GM23338 (cell line): ENCODE measurements around the gene PRPSAP2. TPM values are rescaled to one million over a fixed set of nuclear protein-coding genes. Genes with fewer than 3 reads are reported as not detected.

ENCODE experiments used
- ATAC-seq: fragments of 200-7000 bp; cut with Tn5 transposase; 3 replicates; pipeline ENCODE4 v1.9.1; 2020
- DNase-seq: peaks from one replicate; pipeline ENCODE4 v3.0.0-alpha.2; 2015; ENCODE audit warnings: low spot score
- H2AFZ ChIP-seq: fragments of 200-600 bp; sonication (generic); 2 replicates; pipeline ENCODE4 v1.8.0; 2016; ENCODE audit warnings: antibody characterized with exemption, mild to moderate bottlenecking, moderate library complexity
- H3F3A ChIP-seq: fragments of 200-600 bp; sonication (generic); replicated peaks from 2 replicates; pipeline ENCODE4 v1.8.0; 2017; ENCODE audit warnings: antibody characterized with exemption, mixed run types, low read depth
- H3K27ac ChIP-seq: fragments of 200-600 bp; sonication (generic); 2 replicates; pipeline ENCODE4 v1.6.1; 2016; ENCODE audit warnings: low read depth
- H3K27me3 ChIP-seq: fragments of 200-600 bp; sonication (generic); 2 replicates; pipeline ENCODE4 v1.8.0; 2016; ENCODE audit warnings: mild to moderate bottlenecking, mixed run types, moderate library complexity; ENCODE audit not compliant: insufficient read depth
- H3K36me3 ChIP-seq: fragments of 200-600 bp; sonication (generic); 2 replicates; pipeline ENCODE4 v1.8.0; 2016; ENCODE audit warnings: mild to moderate bottlenecking; ENCODE audit not compliant: insufficient read depth
- H3K4me1 ChIP-seq: fragments of 200-600 bp; sonication (generic); 2 replicates; pipeline ENCODE4 v1.8.0; 2016; ENCODE audit warnings: mild to moderate bottlenecking, moderate library complexity; ENCODE audit not compliant: insufficient read depth
- H3K4me2 ChIP-seq: fragments of 200-600 bp; sonication (generic); 2 replicates; pipeline ENCODE4 v1.7.1; 2017; ENCODE audit warnings: mixed run types
- H3K4me3 ChIP-seq: fragments of 200-600 bp; sonication (generic); 2 replicates; pipeline ENCODE4 v1.6.1; 2016; ENCODE audit warnings: mixed run types
- H3K79me2 ChIP-seq: fragments of 200-600 bp; sonication (generic); replicated peaks from 2 replicates; pipeline ENCODE4 v1.8.0; 2017; ENCODE audit warnings: mild to moderate bottlenecking; ENCODE audit not compliant: insufficient read depth
- H3K9me2 ChIP-seq: fragments of 200-600 bp; sonication (generic); 2 replicates; pipeline ENCODE4 v1.8.0; 2017; ENCODE audit not compliant: insufficient read depth
- H4K20me1 ChIP-seq: fragments of 200-600 bp; sonication (generic); replicated peaks from 2 replicates; pipeline ENCODE4 v1.8.0; 2017; ENCODE audit warnings: mild to moderate bottlenecking; ENCODE audit not compliant: insufficient read depth
- H3K27ac Mint-ChIP-seq: 2 replicates; pipeline ENCODE4 v1.8.0; 2020; ENCODE audit warnings: inconsistent platforms, mild to moderate bottlenecking, moderate library complexity, mixed read lengths
- H3K27me3 Mint-ChIP-seq: 3 replicates; pipeline ENCODE4 v1.8.0; 2022; ENCODE audit warnings: low read depth, mild to moderate bottlenecking, moderate library complexity, mixed read lengths, inconsistent platforms; ENCODE audit not compliant: insufficient read depth, poor library complexity
- H3K36me3 Mint-ChIP-seq: 3 replicates; pipeline ENCODE4 v1.8.0; 2021; ENCODE audit warnings: low read depth, mild to moderate bottlenecking, inconsistent platforms, moderate library complexity, mixed read lengths
- H3K4me1 Mint-ChIP-seq: 3 replicates; pipeline ENCODE4 v1.8.0; 2020; ENCODE audit warnings: mild to moderate bottlenecking, inconsistent platforms, mixed read lengths
- H3K4me3 Mint-ChIP-seq: 3 replicates; pipeline ENCODE4 v1.8.0; 2021; ENCODE audit warnings: moderate library complexity, mild to moderate bottlenecking, inconsistent platforms, mixed read lengths
- H3K9me3 Mint-ChIP-seq: 3 replicates; pipeline ENCODE4 v1.8.0; 2020; ENCODE audit warnings: moderate library complexity, mild to moderate bottlenecking, inconsistent platforms, mixed read lengths
- CREB1 ChIP-seq: fragments of 250-450 bp; sonication (Bioruptor Pico); IDR thresholded peaks from 2 replicates; pipeline ENCODE4 v1.5.0; 2020; ENCODE audit warnings: low read depth, mild to moderate bottlenecking, moderate library complexity
- EZH2 ChIP-seq: fragments of 200-600 bp; sonication (generic); IDR thresholded peaks from one replicate; pipeline ENCODE4 v1.8.0; 2017; ENCODE audit warnings: antibody characterized with exemption, mild to moderate bottlenecking, low read depth; ENCODE audit not compliant: unreplicated experiment
- EZH2phosphoT487 ChIP-seq: fragments of 200-600 bp; sonication (generic); IDR thresholded peaks from one replicate; pipeline ENCODE4 v1.8.1; 2018; ENCODE audit warnings: antibody characterized with exemption; ENCODE audit not compliant: unreplicated experiment
- JUNB ChIP-seq: IDR thresholded peaks from one replicate; pipeline ENCODE4 v1.6.1; 2016; ENCODE audit warnings: antibody characterized with exemption; ENCODE audit not compliant: unreplicated experiment
- NANOG ChIP-seq: IDR thresholded peaks from 2 replicates; pipeline ENCODE4 v1.6.1; 2016; ENCODE audit warnings: antibody characterized with exemption, borderline replicate concordance
- POLR2AphosphoS5 ChIP-seq: IDR thresholded peaks from 2 replicates; pipeline ENCODE4 v1.6.1; 2016; ENCODE audit warnings: antibody characterized with exemption, low read depth
- STAT1 ChIP-seq: IDR thresholded peaks from one replicate; pipeline ENCODE4 v1.6.1; 2016; ENCODE audit warnings: antibody characterized with exemption; ENCODE audit not compliant: unreplicated experiment
- ZNF114 ChIP-seq: fragments of 250-450 bp; sonication (Bioruptor Pico); IDR thresholded peaks from 2 replicates; pipeline ENCODE4 v1.5.0; 2020; ENCODE audit warnings: mild to moderate bottlenecking, moderate library complexity
- ZNF331 ChIP-seq: fragments of 250-450 bp; sonication (Bioruptor Pico); IDR thresholded peaks from 2 replicates; pipeline ENCODE4 v1.5.0; 2020; ENCODE audit warnings: low read depth, mild to moderate bottlenecking, moderate library complexity
- polyA plus RNA-seq: library from polyadenylated mRNA; unstranded; fragments of >200 nt; fragmentation: Nextera tagmentation; extraction: Ambion mirVana; gene quantifications from 2 replicates; pipeline ENCODE4 v1.2.1, GENCODE V29; 2016
- total RNA-seq: library from RNA; depleted of rRNA; stranded (reverse); fragments of >200 nt; shearing (Covaris generic); gene quantifications from 2 replicates; pipeline ENCODE4 v1.2.3, GENCODE V29; 2014
- TF ChIP-seq, protein P1 (sequence below): IDR thresholded peaks from 2 replicates; pipeline ENCODE4 v1.6.1; 2016; ENCODE audit warnings: antibody characterized with exemption
- TF ChIP-seq, protein P2 (sequence below): fragments of 250-450 bp; sonication (Bioruptor Pico); IDR thresholded peaks from 2 replicates; pipeline ENCODE4 v1.5.0; 2020; ENCODE audit warnings: mild to moderate bottlenecking, moderate library complexity
- TF ChIP-seq, protein P3 (sequence below), 2 experiments: fragments of 200-600 bp in 1 of 2; sonication (generic) in 1 of 2; conservative IDR thresholded peaks; 2 replicates each; pipeline versions ENCODE4 v1.5.1 to v1.6.1; 2016 to 2017; ENCODE audit warnings: antibody characterized with exemption in 2 of 2, low read depth in 2 of 2, mild to moderate bottlenecking in 2 of 2, moderate library complexity in 1 of 2
- TF ChIP-seq, protein P4 (sequence below): IDR thresholded peaks from one replicate; pipeline ENCODE4 v1.6.1; 2018; ENCODE audit warnings: antibody characterized with exemption; ENCODE audit not compliant: unreplicated experiment

Gene PRPSAP2
- total and polyA plus RNA-seq, 2 experiments from 2014 or later, result 34.6 to 54.4 TPM

DNA sequence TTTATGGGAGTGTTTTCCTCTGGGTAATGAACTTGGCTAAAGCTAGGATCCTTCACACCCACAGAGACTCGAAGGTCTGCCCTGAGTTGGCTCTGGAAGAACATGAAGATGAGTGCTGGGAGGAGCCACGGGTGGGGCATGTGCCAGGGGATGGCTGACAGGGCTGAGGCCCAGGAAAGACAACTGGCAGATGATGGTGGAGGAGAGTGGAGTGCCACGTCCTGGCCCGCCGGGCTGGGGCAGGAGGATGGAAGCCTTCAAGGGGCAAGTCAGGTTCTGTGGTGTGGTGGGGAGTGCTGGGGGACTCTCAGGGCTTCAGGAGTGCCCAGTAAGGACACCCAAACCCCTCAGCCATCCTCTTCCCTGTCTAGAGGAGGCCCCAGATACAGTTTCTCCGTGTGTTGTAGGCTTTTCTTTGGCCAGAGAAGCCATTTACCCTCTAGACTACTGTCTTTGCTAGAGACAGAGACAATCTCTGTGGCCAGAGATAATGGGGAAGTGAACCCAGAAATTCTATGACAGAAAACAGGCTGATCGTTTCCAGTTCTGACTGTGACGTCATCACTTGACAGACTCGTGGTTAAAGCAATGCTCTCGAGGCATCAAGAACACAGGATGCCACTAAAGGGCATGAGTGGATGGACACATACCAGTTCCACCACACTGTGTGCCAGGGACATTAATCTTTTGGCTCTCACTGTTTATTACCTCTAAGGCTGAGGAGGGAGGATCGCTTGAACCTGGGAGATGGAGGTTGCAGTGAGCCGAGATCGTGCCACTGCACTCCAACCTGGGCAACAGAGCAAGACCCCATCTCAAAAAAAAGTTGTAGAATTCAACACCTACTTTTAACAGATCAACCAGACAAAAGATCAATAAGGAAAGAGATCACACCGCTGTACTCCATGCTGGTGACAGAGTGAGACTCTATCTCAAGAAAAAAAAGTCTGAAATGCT, 75.4 kb downstream of the PRPSAP2 start:
- no peak overlapping the region for H2AFZ ChIP-seq
- no peaks in the 10 kb centered on the region for H3K4me1 Mint-ChIP-seq
- no peaks in the 10 kb centered on the region for H4K20me1 ChIP-seq
- no peak overlapping the region for H3K4me3 ChIP-seq
- no peaks in the 10 kb centered on the region for H3K27me3 Mint-ChIP-seq
- no peak overlapping the region for H3K27ac ChIP-seq
- H3K36me3 ChIP-seq, result peaks cover 5% of the 10 kb centered on the region; the same call in 1 of the 2 replicates
- no peaks in the 10 kb centered on the region for H3K4me1 ChIP-seq
- H3K36me3 Mint-ChIP-seq, result peaks cover 24% of the 10 kb centered on the region
- H3K79me2 ChIP-seq, result no peaks in the 10 kb centered on the region
- H3K9me2 ChIP-seq, result no peaks in the 10 kb centered on the region
- no peaks in the 10 kb centered on the region for H3K27me3 ChIP-seq
- peak; percentile 26; the same call in 2 of the 3 replicates for ATAC-seq
- TF ChIP-seq STAT1 (no peak), EZH2 (no peak), POLR2AphosphoS5 (no peak), JUNB (no peak), EZH2phosphoT487 (no peak), CREB1 (CRISPR knock-in tag) (no peak), ZNF331 (no peak), ZNF114 (CRISPR knock-in tag) (no peak), NANOG (no peak)
- TF ChIP-seq, protein P1, sequence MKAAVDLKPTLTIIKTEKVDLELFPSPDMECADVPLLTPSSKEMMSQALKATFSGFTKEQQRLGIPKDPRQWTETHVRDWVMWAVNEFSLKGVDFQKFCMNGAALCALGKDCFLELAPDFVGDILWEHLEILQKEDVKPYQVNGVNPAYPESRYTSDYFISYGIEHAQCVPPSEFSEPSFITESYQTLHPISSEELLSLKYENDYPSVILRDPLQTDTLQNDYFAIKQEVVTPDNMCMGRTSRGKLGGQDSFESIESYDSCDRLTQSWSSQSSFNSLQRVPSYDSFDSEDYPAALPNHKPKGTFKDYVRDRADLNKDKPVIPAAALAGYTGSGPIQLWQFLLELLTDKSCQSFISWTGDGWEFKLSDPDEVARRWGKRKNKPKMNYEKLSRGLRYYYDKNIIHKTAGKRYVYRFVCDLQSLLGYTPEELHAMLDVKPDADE, result no peak
- TF ChIP-seq, protein P2, sequence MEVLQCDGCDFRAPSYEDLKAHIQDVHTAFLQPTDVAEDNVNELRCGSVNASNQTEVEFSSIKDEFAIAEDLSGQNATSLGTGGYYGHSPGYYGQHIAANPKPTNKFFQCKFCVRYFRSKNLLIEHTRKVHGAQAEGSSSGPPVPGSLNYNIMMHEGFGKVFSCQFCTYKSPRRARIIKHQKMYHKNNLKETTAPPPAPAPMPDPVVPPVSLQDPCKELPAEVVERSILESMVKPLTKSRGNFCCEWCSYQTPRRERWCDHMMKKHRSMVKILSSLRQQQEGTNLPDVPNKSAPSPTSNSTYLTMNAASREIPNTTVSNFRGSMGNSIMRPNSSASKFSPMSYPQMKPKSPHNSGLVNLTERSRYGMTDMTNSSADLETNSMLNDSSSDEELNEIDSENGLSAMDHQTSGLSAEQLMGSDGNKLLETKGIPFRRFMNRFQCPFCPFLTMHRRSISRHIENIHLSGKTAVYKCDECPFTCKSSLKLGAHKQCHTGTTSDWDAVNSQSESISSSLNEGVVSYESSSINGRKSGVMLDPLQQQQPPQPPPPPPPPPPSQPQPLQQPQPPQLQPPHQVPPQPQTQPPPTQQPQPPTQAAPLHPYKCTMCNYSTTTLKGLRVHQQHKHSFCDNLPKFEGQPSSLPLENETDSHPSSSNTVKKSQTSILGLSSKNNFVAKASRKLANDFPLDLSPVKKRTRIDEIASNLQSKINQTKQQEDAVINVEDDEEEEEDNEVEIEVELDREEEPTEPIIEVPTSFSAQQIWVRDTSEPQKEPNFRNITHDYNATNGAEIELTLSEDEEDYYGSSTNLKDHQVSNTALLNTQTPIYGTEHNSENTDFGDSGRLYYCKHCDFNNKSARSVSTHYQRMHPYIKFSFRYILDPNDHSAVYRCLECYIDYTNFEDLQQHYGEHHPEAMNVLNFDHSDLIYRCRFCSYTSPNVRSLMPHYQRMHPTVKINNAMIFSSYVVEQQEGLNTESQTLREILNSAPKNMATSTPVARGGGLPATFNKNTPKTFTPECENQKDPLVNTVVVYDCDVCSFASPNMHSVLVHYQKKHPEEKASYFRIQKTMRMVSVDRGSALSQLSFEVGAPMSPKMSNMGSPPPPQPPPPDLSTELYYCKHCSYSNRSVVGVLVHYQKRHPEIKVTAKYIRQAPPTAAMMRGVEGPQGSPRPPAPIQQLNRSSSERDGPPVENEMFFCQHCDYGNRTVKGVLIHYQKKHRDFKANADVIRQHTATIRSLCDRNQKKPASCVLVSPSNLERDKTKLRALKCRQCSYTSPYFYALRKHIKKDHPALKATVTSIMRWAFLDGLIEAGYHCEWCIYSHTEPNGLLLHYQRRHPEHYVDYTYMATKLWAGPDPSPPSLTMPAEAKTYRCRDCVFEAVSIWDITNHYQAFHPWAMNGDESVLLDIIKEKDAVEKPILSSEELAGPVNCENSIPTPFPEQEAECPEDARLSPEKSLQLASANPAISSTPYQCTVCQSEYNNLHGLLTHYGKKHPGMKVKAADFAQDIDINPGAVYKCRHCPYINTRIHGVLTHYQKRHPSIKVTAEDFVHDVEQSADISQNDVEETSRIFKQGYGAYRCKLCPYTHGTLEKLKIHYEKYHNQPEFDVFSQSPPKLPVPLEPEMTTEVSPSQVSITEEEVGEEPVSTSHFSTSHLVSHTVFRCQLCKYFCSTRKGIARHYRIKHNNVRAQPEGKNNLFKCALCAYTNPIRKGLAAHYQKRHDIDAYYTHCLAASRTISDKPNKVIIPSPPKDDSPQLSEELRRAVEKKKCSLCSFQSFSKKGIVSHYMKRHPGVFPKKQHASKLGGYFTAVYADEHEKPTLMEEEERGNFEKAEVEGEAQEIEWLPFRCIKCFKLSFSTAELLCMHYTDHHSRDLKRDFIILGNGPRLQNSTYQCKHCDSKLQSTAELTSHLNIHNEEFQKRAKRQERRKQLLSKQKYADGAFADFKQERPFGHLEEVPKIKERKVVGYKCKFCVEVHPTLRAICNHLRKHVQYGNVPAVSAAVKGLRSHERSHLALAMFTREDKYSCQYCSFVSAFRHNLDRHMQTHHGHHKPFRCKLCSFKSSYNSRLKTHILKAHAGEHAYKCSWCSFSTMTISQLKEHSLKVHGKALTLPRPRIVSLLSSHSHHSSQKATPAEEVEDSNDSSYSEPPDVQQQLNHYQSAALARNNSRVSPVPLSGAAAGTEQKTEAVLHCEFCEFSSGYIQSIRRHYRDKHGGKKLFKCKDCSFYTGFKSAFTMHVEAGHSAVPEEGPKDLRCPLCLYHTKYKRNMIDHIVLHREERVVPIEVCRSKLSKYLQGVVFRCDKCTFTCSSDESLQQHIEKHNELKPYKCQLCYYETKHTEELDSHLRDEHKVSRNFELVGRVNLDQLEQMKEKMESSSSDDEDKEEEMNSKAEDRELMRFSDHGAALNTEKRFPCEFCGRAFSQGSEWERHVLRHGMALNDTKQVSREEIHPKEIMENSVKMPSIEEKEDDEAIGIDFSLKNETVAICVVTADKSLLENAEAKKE (CRISPR knock-in tag), result no peak
- TF ChIP-seq, protein P3, sequence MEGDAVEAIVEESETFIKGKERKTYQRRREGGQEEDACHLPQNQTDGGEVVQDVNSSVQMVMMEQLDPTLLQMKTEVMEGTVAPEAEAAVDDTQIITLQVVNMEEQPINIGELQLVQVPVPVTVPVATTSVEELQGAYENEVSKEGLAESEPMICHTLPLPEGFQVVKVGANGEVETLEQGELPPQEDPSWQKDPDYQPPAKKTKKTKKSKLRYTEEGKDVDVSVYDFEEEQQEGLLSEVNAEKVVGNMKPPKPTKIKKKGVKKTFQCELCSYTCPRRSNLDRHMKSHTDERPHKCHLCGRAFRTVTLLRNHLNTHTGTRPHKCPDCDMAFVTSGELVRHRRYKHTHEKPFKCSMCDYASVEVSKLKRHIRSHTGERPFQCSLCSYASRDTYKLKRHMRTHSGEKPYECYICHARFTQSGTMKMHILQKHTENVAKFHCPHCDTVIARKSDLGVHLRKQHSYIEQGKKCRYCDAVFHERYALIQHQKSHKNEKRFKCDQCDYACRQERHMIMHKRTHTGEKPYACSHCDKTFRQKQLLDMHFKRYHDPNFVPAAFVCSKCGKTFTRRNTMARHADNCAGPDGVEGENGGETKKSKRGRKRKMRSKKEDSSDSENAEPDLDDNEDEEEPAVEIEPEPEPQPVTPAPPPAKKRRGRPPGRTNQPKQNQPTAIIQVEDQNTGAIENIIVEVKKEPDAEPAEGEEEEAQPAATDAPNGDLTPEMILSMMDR (conservative IDR thresholded peaks at IDR 0.05; ENCODE audit: low read depth in 2 of 2), result no peak
- TF ChIP-seq, protein P4, sequence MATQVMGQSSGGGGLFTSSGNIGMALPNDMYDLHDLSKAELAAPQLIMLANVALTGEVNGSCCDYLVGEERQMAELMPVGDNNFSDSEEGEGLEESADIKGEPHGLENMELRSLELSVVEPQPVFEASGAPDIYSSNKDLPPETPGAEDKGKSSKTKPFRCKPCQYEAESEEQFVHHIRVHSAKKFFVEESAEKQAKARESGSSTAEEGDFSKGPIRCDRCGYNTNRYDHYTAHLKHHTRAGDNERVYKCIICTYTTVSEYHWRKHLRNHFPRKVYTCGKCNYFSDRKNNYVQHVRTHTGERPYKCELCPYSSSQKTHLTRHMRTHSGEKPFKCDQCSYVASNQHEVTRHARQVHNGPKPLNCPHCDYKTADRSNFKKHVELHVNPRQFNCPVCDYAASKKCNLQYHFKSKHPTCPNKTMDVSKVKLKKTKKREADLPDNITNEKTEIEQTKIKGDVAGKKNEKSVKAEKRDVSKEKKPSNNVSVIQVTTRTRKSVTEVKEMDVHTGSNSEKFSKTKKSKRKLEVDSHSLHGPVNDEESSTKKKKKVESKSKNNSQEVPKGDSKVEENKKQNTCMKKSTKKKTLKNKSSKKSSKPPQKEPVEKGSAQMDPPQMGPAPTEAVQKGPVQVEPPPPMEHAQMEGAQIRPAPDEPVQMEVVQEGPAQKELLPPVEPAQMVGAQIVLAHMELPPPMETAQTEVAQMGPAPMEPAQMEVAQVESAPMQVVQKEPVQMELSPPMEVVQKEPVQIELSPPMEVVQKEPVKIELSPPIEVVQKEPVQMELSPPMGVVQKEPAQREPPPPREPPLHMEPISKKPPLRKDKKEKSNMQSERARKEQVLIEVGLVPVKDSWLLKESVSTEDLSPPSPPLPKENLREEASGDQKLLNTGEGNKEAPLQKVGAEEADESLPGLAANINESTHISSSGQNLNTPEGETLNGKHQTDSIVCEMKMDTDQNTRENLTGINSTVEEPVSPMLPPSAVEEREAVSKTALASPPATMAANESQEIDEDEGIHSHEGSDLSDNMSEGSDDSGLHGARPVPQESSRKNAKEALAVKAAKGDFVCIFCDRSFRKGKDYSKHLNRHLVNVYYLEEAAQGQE, result no peak
- H3K4me3 Mint-ChIP-seq, result no peak overlapping the region
- no peaks in the 10 kb centered on the region for H3K9me3 Mint-ChIP-seq
- H3K27ac Mint-ChIP-seq, result no peak overlapping the region
- H3K4me2 ChIP-seq, result no peak overlapping the region
- DNase-seq, result no peak
- 0 out of 2 replicates have a peak, but pooled peaks cover 3% of the 10 kb centered on the region for H3F3A ChIP-seq
